Loucy (cell line): ENCODE results near the gene ANO10.

ENCODE experiments used
- CTCF ChIP-seq: fragments of 200-600 bp; sonication (generic); conservative IDR thresholded peaks from 2 replicates; pipeline ENCODE4 v1.5.1; 2014; ENCODE audit warnings: mild to moderate bottlenecking, antibody characterized with exemption, low read length
- EZH2phosphoT487 ChIP-seq: fragments of 200-600 bp; IDR thresholded peaks from 2 replicates; pipeline ENCODE4 v1.6.1; 2018; ENCODE audit warnings: antibody characterized with exemption, mild to moderate bottlenecking, moderate library complexity, borderline replicate concordance

GRCh38 chr3:43319794-43320193, 302.0 kb downstream of the ANO10 start:
- no peak for TF ChIP-seq CTCF
- no peak for TF ChIP-seq EZH2phosphoT487
